Parathyroid adenoma (tissue), 2 donors: Measurements from ENCODE around the gene UBE2U.

Experiments used
- H2AFZ ChIP-seq: fragments of 300-600 bp; sonication (generic); one replicate; pipeline ENCODE4 v1.7.0; 2017; ENCODE audit warnings: antibody characterized with exemption, mild to moderate bottlenecking
- H3K27ac ChIP-seq: fragments of 300-600 bp; sonication (generic); one replicate; pipeline ENCODE4 v1.7.0; 2017
- H3K27me3 ChIP-seq: fragments of 300-600 bp; sonication (generic); one replicate; pipeline ENCODE4 v1.7.0; 2017; ENCODE audit warnings: low read length; ENCODE audit not compliant: control insufficient read depth, insufficient read depth
- H3K36me3 ChIP-seq: fragments of 300-600 bp; sonication (generic); one replicate; pipeline ENCODE4 v1.7.0; 2017; ENCODE audit warnings: low read length; ENCODE audit not compliant: control insufficient read depth, insufficient read depth
- H3K4me1 ChIP-seq: fragments of 300-600 bp; sonication (generic); one replicate; pipeline ENCODE4 v1.7.0; 2017; ENCODE audit warnings: control low read depth
- H3K4me2 ChIP-seq: fragments of 300-600 bp; sonication (generic); one replicate; pipeline ENCODE4 v1.7.0; 2017; ENCODE audit warnings: low read length
- H3K4me3 ChIP-seq: fragments of 300-600 bp; sonication (generic); one replicate; pipeline ENCODE4 v1.7.0; 2017; ENCODE audit warnings: low read depth, low read length
- H3K79me2 ChIP-seq: fragments of 300-600 bp; sonication (generic); one replicate; pipeline ENCODE4 v1.7.0; 2017; ENCODE audit warnings: control low read depth
- H3K9ac ChIP-seq: fragments of 300-600 bp; sonication (generic); one replicate; pipeline ENCODE4 v1.7.0; 2017; ENCODE audit warnings: mild to moderate bottlenecking
- H3K9me3 ChIP-seq: fragments of 300-600 bp; sonication (generic); one replicate; pipeline ENCODE4 v1.7.0; 2017; ENCODE audit warnings: low read length; ENCODE audit not compliant: control insufficient read depth
- CTCF ChIP-seq: fragments of 300-600 bp; sonication (generic); IDR thresholded peaks from one replicate; pipeline ENCODE4 v1.7.0; 2017; ENCODE audit warnings: antibody characterized with exemption, mild to moderate bottlenecking
- donor health status: primary hyperparathyroidism.

UBE2U gene

DNA sequence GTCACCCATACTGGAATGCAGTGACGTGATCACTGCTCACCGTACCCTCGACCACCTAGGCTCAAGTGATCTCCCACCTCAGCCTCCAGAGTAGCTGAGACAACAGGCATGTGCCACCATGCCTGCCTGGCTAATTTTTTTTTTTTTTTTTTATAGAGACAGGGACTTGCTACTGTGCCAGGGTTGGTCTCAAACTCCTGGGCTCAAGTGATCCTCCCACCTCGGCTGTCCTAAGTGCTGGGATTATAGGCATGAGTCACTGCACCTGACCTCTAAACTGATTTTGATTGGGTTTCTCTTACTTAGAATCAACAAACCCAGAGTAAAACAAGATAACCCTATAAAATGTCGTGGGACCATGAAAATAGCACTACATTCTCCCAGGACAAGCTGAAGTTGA, 112.0 kb downstream of the UBE2U start:
- Histone ChIP-seq H3K36me3 (no peaks in the 10 kb centered on the region), H3K9me3 (no peaks in the 10 kb centered on the region), H3K4me2 (no peak overlapping the region), H3K4me3 (no peak overlapping the region), H3K79me2 (no peaks in the 10 kb centered on the region), H3K27ac (no peak overlapping the region), H3K4me1 (no peaks in the 10 kb centered on the region), H2AFZ (no peak overlapping the region), H3K9ac (no peak overlapping the region), H3K27me3 (no peaks in the 10 kb centered on the region)
- TF ChIP-seq CTCF = no peak
